ENCODE results near the gene PARP1. TPM values are rescaled to one million over a fixed set of nuclear protein-coding genes. Genes with fewer than 3 reads are reported as not detected.

The PARP1 gene
- total and polyA plus RNA-seq, 2 donors from 2014 or later = 37.9 to 71.1 TPM

DNA sequence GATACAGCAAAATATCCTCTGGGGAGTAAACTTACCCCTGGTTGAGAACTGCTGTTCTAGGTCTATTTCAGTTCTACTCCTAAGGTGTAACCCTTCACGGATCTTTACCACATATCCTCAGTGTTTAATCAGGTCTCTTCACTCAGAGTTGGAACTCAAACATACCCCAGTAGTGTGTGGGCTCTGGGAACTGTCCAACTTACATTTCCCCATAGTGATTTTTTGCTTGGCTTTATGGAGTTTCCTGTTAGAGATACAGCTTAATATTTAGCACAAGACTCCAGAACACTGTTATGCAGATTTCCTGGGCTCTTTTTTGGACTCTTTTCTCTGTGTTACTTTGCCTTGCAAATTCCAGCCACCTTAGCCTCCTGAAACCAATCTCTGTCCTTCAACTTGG lies 72.2 kb downstream of the PARP1 start:
- Histone ChIP-seq H3K27me3 (ENCODE audit: control insufficient read depth, insufficient read depth, low read length) (no peaks in the 10 kb centered on the region), H3K4me1 (ENCODE audit: control insufficient read depth in 2 of 3, insufficient read depth in 2 of 3, low read depth in 1 of 3, low read length in 3 of 3) (no peaks in the 10 kb centered on the region), H3K36me3 (ENCODE audit: control insufficient read depth in 2 of 3, insufficient read depth in 3 of 3, low read length in 3 of 3) (no peaks in the 10 kb centered on the region), H3K9ac (ENCODE audit: low read length in 3 of 3) (no peak overlapping the region), H3K27ac (ENCODE audit: low read depth in 2 of 2, low read length in 2 of 2) (no peak overlapping the region), H3K9me3 (ENCODE audit: control insufficient read depth in 2 of 3, insufficient read depth in 1 of 3, low read length in 3 of 3) (no peaks in the 10 kb centered on the region), H3K4me3 (ENCODE audit: low read length in 3 of 3) (no peak overlapping the region)
- DNase-seq (no peak), FAIRE-seq (no peak)
- intact Hi-C loops (cut with DNase I) = no loop called here
- TF ChIP-seq, protein P1, sequence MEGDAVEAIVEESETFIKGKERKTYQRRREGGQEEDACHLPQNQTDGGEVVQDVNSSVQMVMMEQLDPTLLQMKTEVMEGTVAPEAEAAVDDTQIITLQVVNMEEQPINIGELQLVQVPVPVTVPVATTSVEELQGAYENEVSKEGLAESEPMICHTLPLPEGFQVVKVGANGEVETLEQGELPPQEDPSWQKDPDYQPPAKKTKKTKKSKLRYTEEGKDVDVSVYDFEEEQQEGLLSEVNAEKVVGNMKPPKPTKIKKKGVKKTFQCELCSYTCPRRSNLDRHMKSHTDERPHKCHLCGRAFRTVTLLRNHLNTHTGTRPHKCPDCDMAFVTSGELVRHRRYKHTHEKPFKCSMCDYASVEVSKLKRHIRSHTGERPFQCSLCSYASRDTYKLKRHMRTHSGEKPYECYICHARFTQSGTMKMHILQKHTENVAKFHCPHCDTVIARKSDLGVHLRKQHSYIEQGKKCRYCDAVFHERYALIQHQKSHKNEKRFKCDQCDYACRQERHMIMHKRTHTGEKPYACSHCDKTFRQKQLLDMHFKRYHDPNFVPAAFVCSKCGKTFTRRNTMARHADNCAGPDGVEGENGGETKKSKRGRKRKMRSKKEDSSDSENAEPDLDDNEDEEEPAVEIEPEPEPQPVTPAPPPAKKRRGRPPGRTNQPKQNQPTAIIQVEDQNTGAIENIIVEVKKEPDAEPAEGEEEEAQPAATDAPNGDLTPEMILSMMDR (IDR thresholded peaks at IDR 0.05; ENCODE audit: borderline replicate concordance, extremely low read depth, insufficient read depth) = no peak

GRCh38 chr1:226332947-226333346 lies 74.9 kb downstream of the PARP1 start:
- Histone ChIP-seq H3K9ac (ENCODE audit: low read length in 3 of 3) (no peak overlapping the region), H3K27me3 (ENCODE audit: control insufficient read depth, insufficient read depth, low read length) (no peaks in the 10 kb centered on the region), H3K9me3 (ENCODE audit: control insufficient read depth in 2 of 3, insufficient read depth in 1 of 3, low read length in 3 of 3) (no peaks in the 10 kb centered on the region), H3K27ac (ENCODE audit: low read depth in 2 of 2, low read length in 2 of 2) (no peak overlapping the region), H3K36me3 (ENCODE audit: control insufficient read depth in 2 of 3, insufficient read depth in 3 of 3, low read length in 3 of 3) (no peaks in the 10 kb centered on the region), H3K4me1 (ENCODE audit: control insufficient read depth in 2 of 3, insufficient read depth in 2 of 3, low read depth in 1 of 3, low read length in 3 of 3) (no peaks in the 10 kb centered on the region), H3K4me3 (ENCODE audit: low read length in 3 of 3) (no peak overlapping the region)
- TF ChIP-seq, protein P1 (IDR thresholded peaks at IDR 0.05; ENCODE audit: borderline replicate concordance, extremely low read depth, insufficient read depth) = no peak
- intact Hi-C loops (cut with DNase I) = no loop called here
- FAIRE-seq (no peak), DNase-seq (no peak)

DNA sequence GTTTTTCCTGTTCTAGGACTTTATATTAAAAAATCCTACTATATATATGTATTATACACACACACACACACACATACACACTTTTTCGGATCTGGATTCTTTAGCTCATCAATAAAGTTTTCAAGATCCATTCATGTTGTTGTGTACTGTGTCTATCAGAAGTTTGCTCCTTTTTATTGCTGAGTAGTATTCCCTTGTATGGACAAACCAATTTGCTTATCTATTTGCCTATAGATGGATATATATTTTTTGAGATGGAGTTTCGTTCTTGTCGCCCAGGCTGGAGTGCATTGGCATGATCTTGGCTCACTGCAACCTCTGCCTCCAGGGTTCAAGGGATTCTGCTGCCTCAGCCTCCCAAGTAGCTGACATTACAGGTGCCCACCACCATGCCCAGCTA lies 78.7 kb downstream of the PARP1 start:
- intact Hi-C loops (cut with DNase I) = no loop called here
- FAIRE-seq (no peak), DNase-seq (no peak)
- Histone ChIP-seq H3K4me3 (ENCODE audit: low read length in 3 of 3) (no peak overlapping the region), H3K9me3 (ENCODE audit: control insufficient read depth in 2 of 3, insufficient read depth in 1 of 3, low read length in 3 of 3) (no peaks in the 10 kb centered on the region), H3K36me3 (ENCODE audit: control insufficient read depth in 2 of 3, insufficient read depth in 3 of 3, low read length in 3 of 3) (no peaks in the 10 kb centered on the region), H3K9ac (ENCODE audit: low read length in 3 of 3) (no peak overlapping the region), H3K27ac (ENCODE audit: low read depth in 2 of 2, low read length in 2 of 2) (no peak overlapping the region), H3K27me3 (ENCODE audit: control insufficient read depth, insufficient read depth, low read length) (no peaks in the 10 kb centered on the region), H3K4me1 (ENCODE audit: control insufficient read depth in 2 of 3, insufficient read depth in 2 of 3, low read depth in 1 of 3, low read length in 3 of 3) (no peaks in the 10 kb centered on the region)
- TF ChIP-seq, protein P1 (IDR thresholded peaks at IDR 0.05; ENCODE audit: borderline replicate concordance, extremely low read depth, insufficient read depth) = no peak

DNA sequence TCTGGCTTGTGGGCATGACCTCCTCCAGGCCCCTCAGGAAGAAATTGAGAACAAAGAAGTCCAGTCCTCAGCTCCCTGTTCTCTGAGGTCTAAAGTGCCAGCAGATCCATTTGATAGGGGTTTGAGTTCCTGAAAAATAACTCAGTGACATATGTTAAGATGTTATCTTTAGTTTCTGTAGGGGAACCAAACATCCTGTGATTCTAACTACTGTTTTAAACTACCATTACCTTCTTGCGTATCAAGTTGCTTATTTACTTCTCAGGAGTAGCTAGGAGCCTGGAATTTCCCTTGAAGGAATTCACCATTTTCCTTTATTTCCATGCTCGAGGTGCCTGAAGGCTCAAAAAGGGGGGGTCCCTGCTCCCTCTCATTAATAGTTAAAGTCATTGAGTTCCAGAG lies 80.1 kb downstream of the PARP1 start:
- TF ChIP-seq, protein P1 (IDR thresholded peaks at IDR 0.05; ENCODE audit: borderline replicate concordance, extremely low read depth, insufficient read depth) = no peak
- H3K27me3 ChIP-seq (ENCODE audit: control insufficient read depth, insufficient read depth, low read length) = no peaks in the 10 kb centered on the region
- DNase-seq (peak in 3 of 5 donors; percentile 20 to 62 (median 56)), FAIRE-seq (no peak)
- no peak overlapping the region for H3K9ac ChIP-seq (ENCODE audit: low read length in 3 of 3)
- no peak overlapping the region for H3K4me3 ChIP-seq (ENCODE audit: low read length in 3 of 3)
- no peaks in the 10 kb centered on the region for H3K9me3 ChIP-seq (ENCODE audit: control insufficient read depth in 2 of 3, insufficient read depth in 1 of 3, low read length in 3 of 3)
- intact Hi-C loops (cut with DNase I) = no loop called here
- no peak overlapping the region for H3K27ac ChIP-seq (ENCODE audit: low read depth in 2 of 2, low read length in 2 of 2)
- no peaks in the 10 kb centered on the region for H3K4me1 ChIP-seq (ENCODE audit: control insufficient read depth in 2 of 3, insufficient read depth in 2 of 3, low read depth in 1 of 3, low read length in 3 of 3)
- H3K36me3 ChIP-seq (ENCODE audit: control insufficient read depth in 2 of 3, insufficient read depth in 3 of 3, low read length in 3 of 3) = no peaks in the 10 kb centered on the region

All from kidney (tissue), 14 donors.